ENCODE data around the gene RASA3.
"Not testable (repeated sequence)": the region's sequence is repeated elsewhere in the genome, so short reads cannot be mapped to it uniquely, and the experiment has no call there.

DNA sequence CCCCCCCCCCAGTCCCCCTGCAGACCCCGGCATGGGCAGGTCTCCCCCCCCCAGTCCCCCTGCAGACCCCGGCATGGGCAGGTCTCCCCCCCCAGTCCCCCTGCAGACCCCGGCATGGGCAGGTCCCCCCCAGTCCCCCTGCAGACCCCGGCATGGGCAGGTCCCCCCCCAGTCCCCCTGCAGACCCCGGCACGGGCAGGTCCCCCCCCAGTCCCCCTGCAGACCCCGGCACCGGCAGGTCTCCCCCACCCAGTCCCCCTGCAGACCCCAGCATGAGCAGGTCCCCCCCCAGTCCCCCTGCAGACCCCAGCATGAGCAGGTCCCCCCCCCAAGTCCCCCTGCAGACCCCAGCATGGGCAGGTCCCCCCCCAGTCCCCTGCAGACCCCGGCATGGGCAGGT lies 703 bp upstream of the RASA3 start:
- TF ChIP-seq, protein P1, sequence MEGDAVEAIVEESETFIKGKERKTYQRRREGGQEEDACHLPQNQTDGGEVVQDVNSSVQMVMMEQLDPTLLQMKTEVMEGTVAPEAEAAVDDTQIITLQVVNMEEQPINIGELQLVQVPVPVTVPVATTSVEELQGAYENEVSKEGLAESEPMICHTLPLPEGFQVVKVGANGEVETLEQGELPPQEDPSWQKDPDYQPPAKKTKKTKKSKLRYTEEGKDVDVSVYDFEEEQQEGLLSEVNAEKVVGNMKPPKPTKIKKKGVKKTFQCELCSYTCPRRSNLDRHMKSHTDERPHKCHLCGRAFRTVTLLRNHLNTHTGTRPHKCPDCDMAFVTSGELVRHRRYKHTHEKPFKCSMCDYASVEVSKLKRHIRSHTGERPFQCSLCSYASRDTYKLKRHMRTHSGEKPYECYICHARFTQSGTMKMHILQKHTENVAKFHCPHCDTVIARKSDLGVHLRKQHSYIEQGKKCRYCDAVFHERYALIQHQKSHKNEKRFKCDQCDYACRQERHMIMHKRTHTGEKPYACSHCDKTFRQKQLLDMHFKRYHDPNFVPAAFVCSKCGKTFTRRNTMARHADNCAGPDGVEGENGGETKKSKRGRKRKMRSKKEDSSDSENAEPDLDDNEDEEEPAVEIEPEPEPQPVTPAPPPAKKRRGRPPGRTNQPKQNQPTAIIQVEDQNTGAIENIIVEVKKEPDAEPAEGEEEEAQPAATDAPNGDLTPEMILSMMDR (IDR thresholded peaks at IDR 0.05), result not testable (repeated sequence)
- not testable (repeated sequence) for TF ChIP-seq EZH2 (IDR thresholded peaks at IDR 0.05)

Data from neural progenitor cell (in vitro differentiated cells).